ENCODE measurements around the gene DNTT.

DNTT gene

DNA sequence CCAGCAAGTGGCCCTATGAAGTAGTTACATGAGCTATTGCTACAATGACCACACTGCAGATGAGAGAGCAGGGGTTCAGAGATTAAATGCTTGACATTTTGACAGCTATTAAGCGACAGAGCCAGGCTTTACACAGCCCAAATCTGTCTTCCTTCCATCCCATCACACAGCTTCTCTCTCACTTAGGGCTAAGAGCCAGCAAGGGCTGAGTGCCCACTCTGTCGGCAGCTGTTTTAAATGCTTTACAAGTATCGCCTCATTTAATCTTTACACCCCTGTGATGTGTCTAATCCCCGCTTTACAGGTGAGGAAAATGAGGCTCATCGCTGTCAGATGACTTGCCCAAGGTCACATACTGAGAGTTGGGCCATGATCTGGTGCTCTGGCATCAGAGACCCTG lies 69.8 kb downstream of the DNTT start:
- no peak for DNase-seq (ENCODE audit: extremely low spot score)
- ChIA-PET CTCF (interaction anchor here (0.6 to 2.6 kb wide), 4 partner anchors 9 to 1172 kb away, joined by 3 to 11 read pairs (median 4); no protein-coding TSS in a partner anchor), POLR2A (interaction anchor here (0.6 kb wide), 1 partner anchor 8 kb away, joined by 3 read pairs; no protein-coding TSS in a partner anchor)
- TF ChIP-seq LEF1 (IDR thresholded peaks at IDR 0.05; ENCODE audit: borderline replicate concordance) (no peak), L3MBTL2 (conservative IDR thresholded peaks at IDR 0.05) (no peak), NFRKB (IDR thresholded peaks at IDR 0.05) (no peak), FOXA1 (IDR thresholded peaks at IDR 0.05) (no peak), ZNF384 (IDR thresholded peaks at IDR 0.05) (no peak), PKNOX1 (IDR thresholded peaks at IDR 0.05) (no peak), FOXM1 (IDR thresholded peaks at IDR 0.05; ENCODE audit: borderline replicate concordance) (no peak), CTBP1 (IDR thresholded peaks at IDR 0.05; ENCODE audit: borderline replicate concordance) (no peak), FOXK2 (IDR thresholded peaks at IDR 0.05) (no peak), HDGF (IDR thresholded peaks at IDR 0.05; ENCODE audit: borderline replicate concordance) (no peak), SUZ12 (IDR thresholded peaks at IDR 0.05) (no peak), ARNT (IDR thresholded peaks at IDR 0.05) (no peak), SP1 (IDR thresholded peaks at IDR 0.05) (no peak), TARDBP (IDR thresholded peaks at IDR 0.05) (no peak), BHLHE40 (IDR thresholded peaks at IDR 0.05; ENCODE audit: borderline replicate concordance) (no peak), ELF4 (IDR thresholded peaks at IDR 0.05) (no peak)

GRCh38 chr10:96374639-96374984 lies 70.4 kb downstream of the DNTT start:
- ChIA-PET CTCF (interaction anchor here (0.8 to 2.6 kb wide), 7 partner anchors 10 to 170 kb away, joined by 3 to 11 read pairs (median 3); no protein-coding TSS in a partner anchor), POLR2A (interaction anchor here (0.6 kb wide), 1 partner anchor 9 kb away, joined by 3 read pairs; no protein-coding TSS in a partner anchor)
- no peak for DNase-seq (ENCODE audit: extremely low spot score)
- TF ChIP-seq HDGF (IDR thresholded peaks at IDR 0.05; ENCODE audit: borderline replicate concordance) (no peak), L3MBTL2 (conservative IDR thresholded peaks at IDR 0.05) (no peak), ZNF384 (IDR thresholded peaks at IDR 0.05) (no peak), FOXA1 (IDR thresholded peaks at IDR 0.05) (no peak), FOXK2 (IDR thresholded peaks at IDR 0.05) (no peak), CTBP1 (IDR thresholded peaks at IDR 0.05; ENCODE audit: borderline replicate concordance) (no peak), PKNOX1 (IDR thresholded peaks at IDR 0.05) (no peak), LEF1 (IDR thresholded peaks at IDR 0.05; ENCODE audit: borderline replicate concordance) (no peak), FOXM1 (IDR thresholded peaks at IDR 0.05; ENCODE audit: borderline replicate concordance) (no peak), NFRKB (IDR thresholded peaks at IDR 0.05) (no peak), ELF4 (IDR thresholded peaks at IDR 0.05) (no peak), SP1 (IDR thresholded peaks at IDR 0.05) (no peak), TARDBP (IDR thresholded peaks at IDR 0.05) (no peak)

GRCh38 chr10:96374985-96375830 lies 71.0 kb downstream of the DNTT start:
- ChIA-PET CTCF (interaction anchor here (0.7 to 2.6 kb wide), 8 partner anchors 10 to 169 kb away, joined by 3 to 11 read pairs (median 3); partner anchors contain the start of gene OPALIN), POLR2A (no interaction called here)
- DNase-seq (ENCODE audit: extremely low spot score) = peak; percentile 98
- TF ChIP-seq ARNT (IDR thresholded peaks at IDR 0.05) (no peak), L3MBTL2 (conservative IDR thresholded peaks at IDR 0.05) (peak; percentile 91)

GRCh38 chr10:96376483-96376882 lies 72.2 kb downstream of the DNTT start:
- TF ChIP-seq L3MBTL2 (conservative IDR thresholded peaks at IDR 0.05) = no peak
- TF ChIP-seq NFRKB (IDR thresholded peaks at IDR 0.05) = no peak
- TF ChIP-seq PKNOX1 (IDR thresholded peaks at IDR 0.05) = no peak
- TF ChIP-seq ZNF384 (IDR thresholded peaks at IDR 0.05) = no peak
- no peak for TF ChIP-seq LEF1 (IDR thresholded peaks at IDR 0.05; ENCODE audit: borderline replicate concordance)
- no peak for TF ChIP-seq FOXK2 (IDR thresholded peaks at IDR 0.05)
- no peak for TF ChIP-seq FOXA1 (IDR thresholded peaks at IDR 0.05)
- TF ChIP-seq TARDBP (IDR thresholded peaks at IDR 0.05) = no peak
- TF ChIP-seq CTBP1 (IDR thresholded peaks at IDR 0.05; ENCODE audit: borderline replicate concordance) = no peak
- no peak for TF ChIP-seq HDGF (IDR thresholded peaks at IDR 0.05; ENCODE audit: borderline replicate concordance)
- TF ChIP-seq FOXM1 (IDR thresholded peaks at IDR 0.05; ENCODE audit: borderline replicate concordance) = no peak
- no peak for TF ChIP-seq SUZ12 (IDR thresholded peaks at IDR 0.05)
- TF ChIP-seq BHLHE40 (IDR thresholded peaks at IDR 0.05; ENCODE audit: borderline replicate concordance) = no peak
- no peak for TF ChIP-seq SP1 (IDR thresholded peaks at IDR 0.05)
- TF ChIP-seq ELF4 (IDR thresholded peaks at IDR 0.05) = no peak
- TF ChIP-seq ARNT (IDR thresholded peaks at IDR 0.05) = no peak
- CTCF ChIA-PET = interaction anchor here (1.1 to 2.6 kb wide), 2 partner anchors 12 to 138 kb away, joined by 3 to 11 read pairs; no protein-coding TSS in a partner anchor
- DNase-seq (ENCODE audit: extremely low spot score) = no peak
- POLR2A ChIA-PET = no interaction called here

GRCh38 chr10:96377816-96378294 lies 73.6 kb downstream of the DNTT start:
- TF ChIP-seq ELF4 (IDR thresholded peaks at IDR 0.05) = no peak
- TF ChIP-seq TARDBP (IDR thresholded peaks at IDR 0.05) = no peak
- TF ChIP-seq PKNOX1 (IDR thresholded peaks at IDR 0.05) = no peak
- TF ChIP-seq BHLHE40 (IDR thresholded peaks at IDR 0.05; ENCODE audit: borderline replicate concordance) = no peak
- TF ChIP-seq L3MBTL2 (conservative IDR thresholded peaks at IDR 0.05) = no peak
- TF ChIP-seq FOXA1 (IDR thresholded peaks at IDR 0.05) = no peak
- TF ChIP-seq LEF1 (IDR thresholded peaks at IDR 0.05; ENCODE audit: borderline replicate concordance) = no peak
- TF ChIP-seq HDGF (IDR thresholded peaks at IDR 0.05; ENCODE audit: borderline replicate concordance) = no peak
- no peak for TF ChIP-seq FOXK2 (IDR thresholded peaks at IDR 0.05)
- TF ChIP-seq SUZ12 (IDR thresholded peaks at IDR 0.05) = no peak
- no peak for TF ChIP-seq FOXM1 (IDR thresholded peaks at IDR 0.05; ENCODE audit: borderline replicate concordance)
- no peak for TF ChIP-seq SP1 (IDR thresholded peaks at IDR 0.05)
- TF ChIP-seq ZNF384 (IDR thresholded peaks at IDR 0.05) = no peak
- no peak for TF ChIP-seq NFRKB (IDR thresholded peaks at IDR 0.05)
- TF ChIP-seq ARNT (IDR thresholded peaks at IDR 0.05) = no peak
- TF ChIP-seq CTBP1 (IDR thresholded peaks at IDR 0.05; ENCODE audit: borderline replicate concordance) = no peak
- DNase-seq (ENCODE audit: extremely low spot score) = no peak
- POLR2A ChIA-PET = no interaction called here
- CTCF ChIA-PET = interaction anchor here (0.6 to 1.1 kb wide), 2 partner anchors 9 to 136 kb away, joined by 3 read pairs; no protein-coding TSS in a partner anchor

All from HEK293T (cell line).